Activated naive CD4-positive, alpha-beta T cell treated with anti-CD3 and anti-CD28 coated beads, Interleukin-2, amount 50 U/mL, for 16 hours (primary cell): ENCODE data around the gene FBXO3.
A peak's percentile ranks its signal among the peaks of the same experiment; 100 is the strongest.
"Not testable (repeated sequence)": the region's sequence is repeated elsewhere in the genome, so short reads cannot be mapped to it uniquely, and the experiment has no call there.

Source experiments
- DNase-seq: peaks from one replicate; pipeline ENCODE4 v3.0.0-alpha.2; 2020

Gene FBXO3, protein sequence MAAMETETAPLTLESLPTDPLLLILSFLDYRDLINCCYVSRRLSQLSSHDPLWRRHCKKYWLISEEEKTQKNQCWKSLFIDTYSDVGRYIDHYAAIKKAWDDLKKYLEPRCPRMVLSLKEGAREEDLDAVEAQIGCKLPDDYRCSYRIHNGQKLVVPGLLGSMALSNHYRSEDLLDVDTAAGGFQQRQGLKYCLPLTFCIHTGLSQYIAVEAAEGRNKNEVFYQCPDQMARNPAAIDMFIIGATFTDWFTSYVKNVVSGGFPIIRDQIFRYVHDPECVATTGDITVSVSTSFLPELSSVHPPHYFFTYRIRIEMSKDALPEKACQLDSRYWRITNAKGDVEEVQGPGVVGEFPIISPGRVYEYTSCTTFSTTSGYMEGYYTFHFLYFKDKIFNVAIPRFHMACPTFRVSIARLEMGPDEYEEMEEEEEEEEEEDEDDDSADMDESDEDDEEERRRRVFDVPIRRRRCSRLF

DNA sequence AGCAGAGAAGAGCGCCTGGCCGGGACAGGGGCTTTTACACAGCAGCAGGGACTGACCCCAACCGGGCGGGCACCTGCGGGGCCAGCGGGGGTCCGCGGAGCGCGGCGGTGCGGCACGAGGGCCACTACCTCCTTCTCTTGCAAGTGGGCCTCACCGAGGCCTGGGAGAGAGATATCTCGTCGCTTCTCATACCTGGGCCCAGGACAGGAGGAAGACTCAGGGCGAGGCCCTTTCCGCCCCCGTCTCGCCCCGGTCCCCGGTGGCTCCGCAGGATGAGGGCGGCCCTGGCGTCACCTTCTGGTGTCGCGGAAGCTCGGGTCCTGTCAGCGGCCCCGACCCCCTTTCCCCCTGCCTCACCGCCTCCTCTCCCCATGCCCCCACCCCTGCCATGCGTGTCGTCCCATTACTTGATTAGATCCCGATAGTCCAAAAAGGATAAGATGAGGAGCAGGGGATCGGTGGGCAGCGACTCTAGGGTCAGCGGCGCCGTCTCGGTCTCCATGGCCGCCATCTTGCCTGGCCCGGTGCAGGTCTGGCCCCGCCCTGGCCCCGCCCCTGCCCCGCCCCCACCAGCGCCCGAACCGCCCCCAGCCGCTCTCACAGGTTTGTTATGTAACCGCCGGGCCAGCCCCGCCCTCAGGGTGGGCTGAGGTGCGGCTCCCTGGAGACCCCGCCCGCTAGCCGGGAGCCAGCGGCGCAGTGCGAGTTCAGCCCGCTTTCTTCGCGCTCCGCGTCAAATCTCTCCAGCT is at the start of gene FBXO3:
FBXO3 (minus strand) TSS at position 534 of the 749 bp plus-strand sequence; CDS start at position 511, 23 bp downstream.
- DNase-seq, result peak; percentile 85

DNA sequence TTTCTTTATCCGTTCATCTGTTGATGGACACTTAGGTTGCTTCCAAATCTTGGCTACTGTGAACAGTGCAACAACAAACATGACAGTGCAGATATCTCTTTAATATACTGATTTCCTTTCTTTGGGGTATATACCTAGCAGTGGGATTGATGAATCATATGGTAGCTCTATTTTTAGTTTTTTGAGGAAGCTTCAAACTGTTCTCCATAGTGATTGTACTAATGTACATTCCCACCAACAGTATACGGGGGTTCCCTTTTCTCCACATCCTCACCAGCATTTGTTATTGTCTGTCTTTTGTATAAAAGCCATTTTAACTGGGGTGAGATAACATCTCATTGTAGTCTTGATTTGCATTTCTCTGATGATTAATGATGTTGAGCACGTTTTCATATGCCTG is 48.7 kb upstream of the FBXO3 start:
- not testable (repeated sequence) for DNase-seq

DNA sequence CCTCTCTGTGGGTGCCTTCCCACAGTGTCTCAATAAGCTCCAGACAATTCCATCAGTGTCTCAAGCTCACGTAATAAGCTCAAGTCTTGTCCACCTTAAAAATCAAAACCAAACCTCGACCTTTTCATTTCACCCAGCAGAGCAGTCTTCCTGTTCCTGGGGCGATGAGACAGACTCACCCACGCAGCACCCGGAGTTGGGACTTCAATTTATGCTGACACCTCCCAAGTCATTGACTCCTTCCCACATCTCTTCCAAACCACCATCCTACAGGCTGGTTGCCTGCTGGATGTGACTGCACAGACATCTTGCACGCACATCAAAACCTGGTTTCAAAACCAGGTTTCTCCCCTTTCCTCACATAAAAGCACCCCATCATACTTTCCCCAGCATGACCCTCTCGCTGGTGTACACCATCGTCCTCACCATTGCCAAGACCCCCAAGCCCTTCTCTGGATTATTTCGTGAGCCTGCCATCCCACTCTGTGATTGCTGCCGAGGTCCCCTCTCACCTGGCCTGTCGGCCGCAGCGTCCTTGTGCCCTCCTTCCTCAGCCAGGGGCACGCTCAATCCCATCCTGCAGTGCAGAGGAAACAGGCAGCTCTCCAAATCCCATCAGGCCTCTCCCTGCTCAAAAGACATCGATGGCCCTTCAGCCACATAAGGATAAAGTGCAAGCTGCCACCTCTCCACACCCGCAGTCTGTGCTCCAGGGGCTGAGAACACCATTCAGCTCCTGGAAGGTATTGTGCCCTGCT is 45.1 kb upstream of the FBXO3 start:
- no peak for DNase-seq

DNA sequence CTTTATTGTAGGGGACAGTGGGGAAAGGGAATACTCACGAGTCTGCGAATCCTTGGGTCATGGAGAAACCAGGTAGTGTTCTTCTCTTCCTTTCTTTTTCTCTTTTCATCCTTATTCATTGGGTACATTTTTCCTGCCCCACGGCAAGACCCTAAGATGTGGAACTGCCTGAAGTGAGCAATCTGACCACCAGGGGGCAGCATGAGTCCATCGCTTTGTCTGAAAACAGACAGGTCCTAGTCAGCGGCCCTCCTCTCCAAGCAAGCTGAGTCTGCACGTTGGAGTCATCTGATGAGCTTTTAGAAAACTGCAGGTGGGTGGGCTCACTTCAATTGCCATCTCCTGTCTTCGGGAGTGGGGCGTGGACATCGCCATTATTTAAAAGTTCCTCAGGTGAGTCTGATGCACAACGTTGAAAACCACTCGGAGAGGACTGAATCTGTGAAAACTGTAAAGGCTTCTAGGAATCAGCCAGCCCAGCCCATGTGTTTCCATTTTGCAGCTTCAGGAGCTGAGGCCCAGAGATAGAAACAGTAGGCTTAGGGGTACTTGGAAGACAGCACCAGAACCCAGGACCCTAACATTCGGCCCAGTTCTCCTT is 34.0 kb upstream of the FBXO3 start:
- DNase-seq, result peak; percentile 86

DNA sequence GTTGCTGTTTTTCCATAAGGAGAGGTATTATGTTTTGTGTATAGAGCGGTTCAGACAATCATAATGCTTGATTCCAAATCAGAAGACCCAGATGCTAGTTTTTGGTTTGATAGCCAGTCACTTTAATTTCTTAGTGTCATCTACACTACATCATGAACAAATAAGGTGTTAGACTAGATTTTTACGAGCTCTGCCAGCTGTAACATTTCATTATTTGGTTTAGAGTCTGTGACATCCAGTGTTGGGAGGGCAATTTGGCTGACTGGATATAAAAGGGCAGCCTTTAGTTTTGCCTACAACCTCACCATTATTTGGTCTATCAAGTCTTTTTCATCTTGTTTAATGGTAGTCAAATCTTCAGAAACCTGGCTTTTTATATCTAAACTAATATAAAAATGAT is 30.2 kb upstream of the FBXO3 start:
- no peak for DNase-seq

DNA sequence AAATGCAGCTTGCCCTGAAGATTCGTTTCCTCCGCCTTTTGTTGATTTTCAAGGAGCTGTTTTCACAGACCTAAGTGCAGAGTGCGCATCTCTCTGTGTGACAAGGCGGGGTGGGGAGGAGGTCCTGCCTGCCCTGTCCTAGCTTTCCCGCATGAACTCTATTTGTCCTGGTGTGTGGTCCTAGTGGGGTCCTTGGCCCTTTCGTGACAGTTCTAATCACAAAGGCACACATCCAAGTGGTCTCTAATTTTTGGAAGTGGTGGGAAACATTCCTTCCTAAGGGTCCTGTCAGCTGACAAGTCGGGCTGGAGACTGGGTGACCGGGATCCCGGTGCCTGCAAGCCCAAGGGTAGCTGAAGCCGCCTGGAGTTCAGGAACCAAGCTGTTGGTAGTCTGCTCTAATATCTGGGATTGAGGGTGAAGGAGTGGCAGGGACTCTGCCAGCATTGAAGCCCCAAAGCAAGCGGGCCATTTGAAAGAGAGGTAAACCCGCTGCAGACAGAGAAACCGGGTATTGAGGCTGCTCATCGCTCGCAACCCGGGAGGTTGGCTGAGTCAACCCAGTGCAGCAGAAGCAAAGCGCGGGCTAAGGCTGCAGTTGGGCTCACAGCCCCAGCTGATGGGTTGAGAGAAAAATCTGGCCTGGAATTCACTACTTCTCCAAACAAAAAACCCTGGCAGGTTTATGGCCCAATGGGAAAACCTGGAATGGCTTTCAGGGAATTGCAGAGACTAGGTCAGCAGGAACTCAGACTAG is 28.1 kb upstream of the FBXO3 start:
- peak; percentile 38 for DNase-seq

DNA sequence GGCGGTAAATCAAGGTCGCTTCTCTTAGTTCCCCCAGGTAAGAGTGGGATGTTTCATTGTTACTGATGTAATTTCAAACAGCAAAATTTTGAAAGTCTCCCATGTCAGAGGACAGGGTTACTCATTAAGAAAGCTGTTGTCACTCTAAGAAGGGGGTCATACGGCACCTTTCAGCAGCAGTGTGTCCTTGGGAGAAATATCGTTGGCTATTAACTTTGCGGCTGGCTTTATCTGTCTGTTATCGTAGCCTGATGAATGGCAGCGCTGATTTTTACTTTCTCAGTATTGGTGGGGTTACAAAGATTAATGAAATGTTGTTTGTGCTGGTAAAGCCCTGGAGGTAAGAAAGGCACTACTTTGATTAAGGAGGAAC is 27.5 kb upstream of the FBXO3 start:
- DNase-seq, result no peak

DNA sequence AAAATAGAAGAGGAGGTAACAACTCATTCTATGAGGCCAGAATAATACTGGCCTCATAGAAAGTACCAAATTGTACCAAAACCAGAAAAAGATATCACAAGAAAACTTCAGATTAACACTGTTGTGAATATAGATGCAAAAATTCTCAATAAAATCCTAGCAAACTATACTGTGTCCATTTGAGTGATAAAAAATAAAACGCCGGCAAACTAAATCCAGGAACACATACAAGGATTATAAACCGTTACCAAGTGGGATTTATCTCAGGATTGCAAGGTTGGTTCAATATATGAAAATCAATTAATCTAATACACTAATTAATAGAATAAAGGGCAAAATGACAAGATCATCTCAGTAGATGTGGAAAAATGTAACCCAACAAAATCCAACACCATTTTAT is 23.6 kb upstream of the FBXO3 start:
- DNase-seq, result no peak

DNA sequence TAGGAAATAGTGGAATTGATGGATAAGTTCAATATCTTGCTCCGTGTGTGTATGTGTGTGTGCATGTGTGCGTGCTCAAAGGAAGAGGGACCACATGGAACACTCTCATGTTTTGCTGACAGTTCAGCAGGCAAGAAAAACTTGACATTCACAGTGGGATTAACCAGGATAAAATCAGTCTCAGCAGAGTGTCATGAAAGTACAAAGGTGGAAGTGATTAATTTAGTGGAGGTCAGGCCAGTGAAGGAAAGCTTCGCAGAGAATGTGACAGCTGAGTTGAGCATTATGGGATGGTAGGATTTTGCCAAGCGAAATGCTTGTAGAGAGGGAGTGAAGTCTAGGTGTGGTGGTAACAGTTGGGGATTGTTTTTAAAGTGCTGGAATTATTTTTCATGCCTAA is 15.7 kb upstream of the FBXO3 start:
- DNase-seq, result no peak

DNA sequence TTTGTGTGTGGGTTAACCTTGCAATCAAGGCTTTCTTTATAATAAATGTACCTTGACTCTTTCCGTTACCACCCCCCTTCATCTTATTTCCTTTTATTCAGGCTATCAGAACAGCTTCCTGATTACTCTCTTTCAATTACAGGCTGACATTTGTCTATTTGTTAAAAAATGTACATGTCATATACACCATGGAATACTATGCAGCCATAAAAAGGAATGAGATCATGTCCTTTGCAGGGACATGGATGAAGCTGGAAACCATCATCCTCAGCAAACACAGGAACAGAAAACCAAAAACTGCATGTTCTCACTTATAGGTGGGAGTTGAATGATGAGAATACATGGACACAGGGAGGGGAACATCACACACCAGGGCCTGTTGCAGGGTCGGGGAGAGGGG is 13.8 kb upstream of the FBXO3 start:
- not testable (repeated sequence) for DNase-seq

DNA sequence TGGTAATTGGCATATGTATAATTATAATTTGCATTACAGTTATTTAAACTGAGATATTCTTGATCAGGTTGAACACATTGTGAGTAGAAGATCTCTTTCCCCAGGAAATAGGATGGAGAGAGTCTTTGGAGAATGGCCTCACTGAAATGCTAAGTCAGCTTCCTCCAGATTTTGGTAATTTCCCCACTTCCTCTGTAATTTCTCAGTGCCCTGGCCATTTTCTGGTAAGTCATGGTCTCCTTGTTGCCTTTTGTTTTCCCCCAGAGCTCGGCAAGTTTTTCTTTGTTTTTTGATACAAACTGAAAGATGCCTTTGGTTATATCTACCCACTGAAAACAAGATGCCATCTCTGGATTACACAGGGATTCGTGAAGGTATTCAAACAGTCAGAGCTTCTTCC is 12.8 kb upstream of the FBXO3 start:
- no peak for DNase-seq

DNA sequence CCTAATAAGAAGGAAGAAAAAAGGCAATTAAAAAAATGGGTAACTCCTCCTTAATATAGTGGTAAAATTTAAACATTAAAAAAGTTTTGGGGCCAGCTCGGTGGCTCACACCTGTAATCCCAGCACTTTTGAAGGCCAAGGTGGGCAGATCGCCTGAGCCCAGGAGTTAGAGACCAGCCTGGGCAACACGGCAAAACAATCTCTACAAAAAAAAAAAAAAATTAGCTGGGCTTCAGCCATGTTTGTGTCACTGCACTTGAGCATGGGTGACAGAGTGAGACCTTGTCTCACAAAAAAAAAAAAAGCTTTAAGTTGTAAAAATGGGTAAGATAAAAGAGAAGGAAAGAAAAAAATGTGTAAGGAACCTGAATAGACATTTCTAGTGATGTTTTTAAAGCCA is 11.3 kb upstream of the FBXO3 start:
- no peak for DNase-seq

DNA sequence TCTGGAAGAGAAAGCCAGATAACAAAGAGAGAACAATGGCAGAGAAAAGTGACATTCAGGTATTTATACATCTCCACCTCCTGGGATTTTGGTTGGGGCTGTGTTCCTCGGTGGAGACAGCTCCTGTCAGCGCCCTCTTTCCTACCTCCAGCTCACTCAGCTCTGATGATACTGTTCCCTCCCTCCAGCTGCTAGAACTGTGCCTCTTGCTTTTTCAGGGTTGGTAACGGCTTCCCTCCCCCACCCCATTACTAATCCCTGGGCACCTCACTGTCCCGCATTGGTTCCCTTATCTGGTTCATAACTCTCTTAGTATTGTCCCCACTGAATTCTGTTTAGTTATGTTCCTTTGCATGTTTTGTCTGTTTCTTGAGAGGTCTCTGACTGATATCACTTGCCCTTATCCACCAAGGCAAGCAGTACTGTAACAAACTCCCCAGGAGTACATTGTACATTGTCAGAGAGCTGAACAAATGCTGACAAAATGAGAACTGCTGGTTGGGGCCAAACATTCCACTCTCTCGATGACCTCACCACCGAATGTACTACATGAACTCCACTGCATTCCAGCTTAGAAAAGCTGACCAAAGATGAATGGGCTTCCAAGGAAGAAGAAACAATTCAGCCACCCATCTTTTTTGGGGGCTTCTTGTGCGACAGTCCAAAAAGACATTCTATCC is 5.7 kb upstream of the FBXO3 start:
- no peak for DNase-seq

DNA sequence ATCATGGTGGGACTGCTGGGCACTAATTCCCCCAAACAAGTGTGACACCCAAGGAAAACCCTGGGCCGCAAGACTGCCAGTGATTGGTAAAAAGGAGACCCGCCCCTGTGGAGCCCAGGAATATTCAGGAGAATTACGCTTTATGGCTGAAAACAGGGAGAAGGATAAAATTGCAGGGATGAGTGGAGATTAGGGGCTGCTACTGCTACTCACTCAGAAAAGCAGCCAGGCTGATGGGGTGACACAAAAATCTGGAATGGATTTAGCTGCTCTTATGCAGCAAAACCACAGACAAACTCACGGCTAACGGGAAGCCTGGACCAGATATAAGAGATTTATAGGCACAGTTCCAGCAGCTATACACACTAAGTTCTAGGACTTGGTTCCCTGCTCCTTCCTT is 4.4 kb upstream of the FBXO3 start:
- no peak for DNase-seq

DNA sequence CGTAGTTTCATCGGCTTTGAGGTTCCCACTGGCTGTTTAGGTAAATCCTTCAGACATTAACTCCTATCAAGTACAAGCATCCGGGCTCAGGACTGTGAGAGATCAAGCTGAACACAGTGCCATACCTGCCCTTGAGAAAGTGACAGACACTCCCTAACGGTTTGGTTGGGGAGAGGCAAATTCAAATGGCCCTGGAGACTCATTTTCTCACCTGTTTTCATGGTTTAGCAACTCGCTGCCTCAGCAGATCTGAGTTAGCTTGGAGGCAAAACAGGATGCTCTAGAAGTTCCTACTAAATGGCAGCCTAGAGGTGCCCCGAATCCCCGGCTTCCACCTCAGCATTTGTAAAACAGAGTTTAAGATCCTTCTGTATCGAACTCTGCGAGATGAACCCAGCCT is 3.6 kb upstream of the FBXO3 start:
- no peak for DNase-seq

DNA sequence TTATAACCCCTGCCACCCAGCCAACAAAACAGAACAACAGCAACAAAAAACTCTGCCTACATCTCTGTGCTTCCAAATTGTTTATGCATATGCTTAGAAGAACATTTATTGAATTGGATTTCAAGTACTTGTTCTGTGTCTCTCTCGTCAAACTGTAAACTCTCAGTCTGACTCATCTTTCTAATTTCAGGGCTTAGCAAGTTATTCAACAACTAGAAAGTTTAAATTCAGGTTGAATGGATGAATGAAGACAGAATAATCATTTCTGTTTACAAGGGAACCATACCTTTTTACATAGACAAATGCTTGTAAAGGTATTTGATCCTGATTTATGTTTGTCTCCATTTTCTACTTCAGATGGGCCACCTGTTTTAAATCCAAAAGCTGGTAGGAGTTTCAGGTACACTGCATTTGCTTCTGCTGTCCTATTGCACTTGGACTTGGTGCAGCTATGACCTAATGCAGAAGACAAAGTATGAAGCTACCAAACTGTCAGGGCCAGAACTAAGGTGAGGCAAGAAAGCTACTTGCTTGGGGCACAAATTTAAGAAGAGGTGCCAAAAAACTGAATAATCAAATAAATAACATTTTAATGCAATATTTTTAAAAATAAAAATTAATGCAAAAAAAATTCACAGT is 1.6 kb upstream of the FBXO3 start:
- DNase-seq, result no peak

DNA sequence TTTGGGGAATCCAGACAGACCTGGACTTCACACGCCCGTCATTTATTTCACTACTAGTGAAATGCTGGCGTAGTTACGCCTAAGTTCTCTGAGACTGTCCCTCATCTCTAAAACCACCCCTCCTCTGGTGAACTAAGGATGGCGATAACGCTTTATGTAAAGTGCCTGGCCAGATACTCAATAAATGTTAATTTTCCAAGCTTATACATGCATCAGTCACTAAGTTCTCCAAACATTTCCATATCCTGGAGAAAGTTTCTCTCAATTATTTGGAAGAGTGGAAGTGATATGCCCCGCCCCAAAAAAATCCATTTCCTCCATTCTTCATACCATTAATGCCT is 1.1 kb upstream of the FBXO3 start:
- DNase-seq, result no peak

DNA sequence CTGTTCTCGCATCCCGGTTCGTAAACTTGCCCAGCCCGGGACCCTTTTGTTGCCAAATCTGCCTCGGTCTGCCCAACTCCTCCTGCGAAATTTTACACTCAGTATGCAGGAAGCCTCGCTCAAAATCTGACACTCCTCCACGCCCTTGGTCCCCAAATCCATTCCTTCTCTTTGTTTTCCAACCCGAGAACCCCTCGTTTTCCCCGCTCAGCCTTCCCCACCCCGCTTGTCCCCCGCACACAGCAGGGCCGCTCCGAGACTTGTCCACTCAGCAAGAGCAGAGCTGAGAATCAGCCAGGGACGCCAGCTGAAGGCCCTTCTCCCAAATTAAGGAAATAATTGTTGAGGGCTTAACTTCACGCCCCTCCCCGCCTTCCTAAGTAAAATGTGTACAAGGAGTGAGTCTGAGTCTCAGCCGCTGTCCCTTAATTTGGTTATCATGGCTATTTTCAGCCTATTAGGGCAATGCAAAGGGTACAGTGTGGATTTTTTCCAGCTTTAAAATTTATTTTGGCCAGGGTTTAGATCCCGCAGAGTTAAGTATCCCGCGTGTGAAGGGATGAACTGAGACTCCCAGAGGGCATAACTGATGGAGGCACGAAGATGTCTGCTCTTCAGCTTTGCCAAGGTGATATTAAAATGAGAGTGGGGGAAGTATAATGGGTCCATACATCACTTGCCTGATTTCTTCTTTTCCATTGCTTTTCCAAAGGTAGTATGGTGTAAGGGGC is 581 bp upstream of the FBXO3 start:
- no peak for DNase-seq

DNA sequence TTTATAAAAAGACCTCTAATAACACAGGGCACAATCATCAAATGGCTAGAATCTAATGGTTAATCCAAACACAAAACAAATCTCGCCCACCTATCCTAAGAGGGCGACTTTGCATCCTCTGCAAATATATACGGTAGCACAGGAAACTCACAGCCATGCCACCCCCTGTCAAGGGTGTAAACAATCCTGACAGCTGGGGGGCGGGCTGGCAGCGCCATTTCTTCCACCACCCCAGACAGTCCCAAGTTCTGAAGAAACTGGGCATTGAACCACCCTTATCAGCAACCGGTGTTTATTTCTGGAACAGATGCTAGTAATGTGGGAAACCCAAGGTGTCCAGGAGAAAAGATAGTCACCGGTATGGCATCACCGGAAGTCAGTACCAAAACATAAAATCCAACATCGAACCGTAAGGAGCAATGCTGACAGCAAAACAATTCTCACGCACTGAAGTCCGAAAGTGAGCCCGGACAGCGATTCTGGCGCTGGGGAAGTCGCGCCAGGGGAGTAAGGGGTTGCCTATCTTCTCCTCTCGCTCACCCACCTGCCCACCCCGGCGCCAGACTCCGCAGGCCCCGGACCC is 825 bp downstream of the FBXO3 start:
- DNase-seq, result peak; percentile 28

DNA sequence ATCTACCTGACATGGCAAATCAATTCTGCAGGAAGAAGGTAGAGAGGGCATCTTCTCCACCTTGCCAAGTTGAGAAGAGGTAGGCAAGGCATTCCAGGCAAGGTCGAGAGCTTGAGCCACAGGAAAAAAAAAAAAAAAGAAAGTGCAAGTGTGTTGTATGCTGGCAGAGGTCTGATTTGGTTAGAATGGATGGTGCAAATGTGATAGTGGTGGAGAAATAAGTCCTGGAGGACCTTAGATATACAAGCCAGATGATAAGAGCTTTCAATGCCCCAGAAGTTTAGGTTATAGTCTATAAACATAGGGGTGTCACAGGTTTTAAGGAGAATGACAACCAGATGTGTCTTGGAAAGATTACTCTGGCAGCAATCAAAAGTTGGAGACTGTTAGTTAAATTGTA is 1.4 kb downstream of the FBXO3 start:
- DNase-seq, result no peak
